ENCODE results near the gene CDKN2AIP. TPM values are rescaled to one million over a fixed set of nuclear protein-coding genes. Genes with fewer than 3 reads are reported as not detected.

CDKN2AIP gene
- total RNA-seq, 1 experiment from 2014 or later: 6.4 TPM

DNA sequence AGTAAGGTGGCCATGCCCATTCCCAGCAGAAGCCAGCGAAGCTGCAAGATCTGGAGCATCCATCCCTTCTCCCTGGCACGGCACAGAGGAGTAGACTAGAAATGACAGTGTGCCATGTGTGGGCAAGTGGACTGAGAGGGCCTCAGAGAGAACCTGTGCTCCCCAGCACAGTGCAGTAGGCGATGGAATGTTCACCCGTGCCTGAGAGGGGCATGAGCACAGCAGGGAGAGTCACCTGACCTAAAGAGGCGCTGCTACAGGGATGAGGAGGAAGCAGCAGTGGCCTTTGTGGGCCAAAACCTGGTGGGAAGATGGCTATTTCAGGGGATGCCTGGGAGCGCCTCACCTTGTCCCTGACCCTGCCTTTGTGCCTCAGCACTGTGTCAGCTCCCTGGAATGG lies 8.0 kb upstream of the CDKN2AIP start:
- POLR2A ChIA-PET: no interaction called here
- ATAC-seq (no peak), DNase-seq (ENCODE audit: low read depth, low spot score) (no peak)
- no peaks in the 10 kb centered on the region for H3K9me2 ChIP-seq (ENCODE audit: insufficient read depth)
- H3K27ac ChIP-seq (ENCODE audit: low read depth, low read length): no peak overlapping the region
- H3K79me2 ChIP-seq (ENCODE audit: insufficient read depth, low read length): no peaks in the 10 kb centered on the region
- H3K4me1 ChIP-seq (ENCODE audit: control insufficient read depth in 1 of 2, insufficient read depth in 2 of 2, low read length in 2 of 2): peaks cover 6 to 31% of the 10 kb centered on the region in 2 experiments
- H3K4me2 ChIP-seq (ENCODE audit: low read length): no peak overlapping the region
- no peaks in the 10 kb centered on the region for H4K20me1 ChIP-seq (ENCODE audit: insufficient read depth)
- H2AFZ ChIP-seq (ENCODE audit: low read depth, low read length, poor library complexity, severe bottlenecking): no peak overlapping the region
- no peak overlapping the region for H3K9ac ChIP-seq (ENCODE audit: low read length)
- H3K4me3 ChIP-seq (replicated peaks in 1 of 2; ENCODE audit: low read depth in 1 of 2, low read length in 2 of 2): no peak overlapping the region
- no peaks in the 10 kb centered on the region for H3K36me3 ChIP-seq (ENCODE audit: control insufficient read depth in 1 of 2, insufficient read depth in 2 of 2, low read length in 2 of 2)
- intact Hi-C loops (cut with micrococcal nuclease): no loop called here
- CTCF ChIA-PET: no interaction called here
- no peaks in the 10 kb centered on the region for H3K27me3 ChIP-seq (ENCODE audit: insufficient read depth, low read length)
- TF ChIP-seq JUND (IDR thresholded peaks at IDR 0.05) (no peak), ELF1 (IDR thresholded peaks at IDR 0.05; ENCODE audit: borderline replicate concordance, low read depth) (no peak), FOSL1 (IDR thresholded peaks at IDR 0.05; ENCODE audit: low read depth) (no peak), POLR2A (IDR thresholded peaks at IDR 0.05; ENCODE audit: borderline replicate concordance, extremely low read depth, insufficient read depth, insufficient read length) (no peak)
- TF ChIP-seq, protein P1, sequence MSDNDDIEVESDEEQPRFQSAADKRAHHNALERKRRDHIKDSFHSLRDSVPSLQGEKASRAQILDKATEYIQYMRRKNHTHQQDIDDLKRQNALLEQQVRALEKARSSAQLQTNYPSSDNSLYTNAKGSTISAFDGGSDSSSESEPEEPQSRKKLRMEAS (IDR thresholded peaks at IDR 0.05): no peak
- RAD21 ChIA-PET (ENCODE audit: low non-redundant PET in 1 of 2, low total read pairs in 2 of 2, uncharacterized antibody in 2 of 2, unreplicated experiment in 2 of 2): no interaction called here
- H3K9me3 ChIP-seq (ENCODE audit: control insufficient read depth in 1 of 2, insufficient read depth in 1 of 2, low read depth in 1 of 2, low read length in 2 of 2): no peaks in the 10 kb centered on the region
- no TSS peak for BruUV-seq (replicated peaks)

- H3K4me1 ChIP-seq (ENCODE audit: control insufficient read depth in 1 of 2, insufficient read depth in 2 of 2, low read length in 2 of 2): peaks cover 6 to 31% of the 10 kb centered on the region in 2 experiments
- H3K27me3 ChIP-seq (ENCODE audit: insufficient read depth, low read length): no peaks in the 10 kb centered on the region
- CTCF ChIA-PET: no interaction called here
- no TSS peak for BruUV-seq (replicated peaks)
- no peaks in the 10 kb centered on the region for H3K79me2 ChIP-seq (ENCODE audit: insufficient read depth, low read length)
- H3K9ac ChIP-seq (ENCODE audit: low read length): no peak overlapping the region
- no peak overlapping the region for H3K4me3 ChIP-seq (replicated peaks in 1 of 2; ENCODE audit: low read depth in 1 of 2, low read length in 2 of 2)
- H3K9me3 ChIP-seq (ENCODE audit: control insufficient read depth in 1 of 2, insufficient read depth in 1 of 2, low read depth in 1 of 2, low read length in 2 of 2): no peaks in the 10 kb centered on the region
- POLR2A ChIA-PET: no interaction called here
- no peak for ATAC-seq
- no peak for TF ChIP-seq ZBTB33 (IDR thresholded peaks at IDR 0.05; ENCODE audit: extremely low read depth, insufficient replicate concordance, low read length)
- TF ChIP-seq EZH2phosphoT487 (IDR thresholded peaks at IDR 0.05; ENCODE audit: borderline replicate concordance): no peak
- no peak for TF ChIP-seq RAD21 (IDR thresholded peaks at IDR 0.05; ENCODE audit: low read depth)
- no peak for TF ChIP-seq ZFX (IDR thresholded peaks at IDR 0.05)
- no peak for TF ChIP-seq EGR1 (IDR thresholded peaks at IDR 0.05; ENCODE audit: low read depth)
- no peak for TF ChIP-seq FOSL1 (IDR thresholded peaks at IDR 0.05; ENCODE audit: low read depth)
- no peak for TF ChIP-seq SRF (IDR thresholded peaks at IDR 0.05; ENCODE audit: low read depth)
- no peak for TF ChIP-seq CBX3 (IDR thresholded peaks at IDR 0.05; ENCODE audit: low read depth)
- TF ChIP-seq TCF7L2 (IDR thresholded peaks at IDR 0.05; ENCODE audit: borderline replicate concordance, extremely low read depth, insufficient read depth, insufficient read length): no peak
- TF ChIP-seq CEBPB (IDR thresholded peaks at IDR 0.05; ENCODE audit: low read depth): no peak
- no peak for TF ChIP-seq POLR2AphosphoS5 (IDR thresholded peaks at IDR 0.05; ENCODE audit: low read depth, low read length)
- TF ChIP-seq YY1 (IDR thresholded peaks at IDR 0.05; ENCODE audit: extremely low read depth, insufficient replicate concordance, low read depth, low read length): no peak
- no peak for TF ChIP-seq SP1 (IDR thresholded peaks at IDR 0.05; ENCODE audit: low read depth)
- no peak for TF ChIP-seq ELF1 (IDR thresholded peaks at IDR 0.05; ENCODE audit: borderline replicate concordance, low read depth)
- TF ChIP-seq EZH2 (IDR thresholded peaks at IDR 0.05): no peak
- intact Hi-C loops (cut with micrococcal nuclease): no loop called here
- no peak overlapping the region for H2AFZ ChIP-seq (ENCODE audit: low read depth, low read length, poor library complexity, severe bottlenecking)
- no peaks in the 10 kb centered on the region for H3K36me3 ChIP-seq (ENCODE audit: control insufficient read depth in 1 of 2, insufficient read depth in 2 of 2, low read length in 2 of 2)
- no peaks in the 10 kb centered on the region for H3K9me2 ChIP-seq (ENCODE audit: insufficient read depth)
- H3K27ac ChIP-seq (ENCODE audit: low read depth, low read length): no peak overlapping the region
- no peak for DNase-seq (ENCODE audit: low read depth, low spot score)
- H3K4me2 ChIP-seq (ENCODE audit: low read length): no peak overlapping the region
- no peaks in the 10 kb centered on the region for H4K20me1 ChIP-seq (ENCODE audit: insufficient read depth)
- RAD21 ChIA-PET (ENCODE audit: low non-redundant PET in 1 of 2, low total read pairs in 2 of 2, uncharacterized antibody in 2 of 2, unreplicated experiment in 2 of 2): no interaction called here
Observed at GRCh38 chr4:183437452-183437851, 7.0 kb upstream of the CDKN2AIP start.
